Vagina (tissue), 2 donors: ENCODE results near the gene SEPHS2. TPM values are rescaled to one million over a fixed set of nuclear protein-coding genes. Genes with fewer than 3 reads are reported as not detected.
A peak's percentile ranks its signal among the peaks of the same experiment; 100 is the strongest.

Experiments
- DNase-seq, 2 donors: peaks; one replicate each; pipeline ENCODE4 v3.0.0-alpha.2; 2017; ENCODE audit errors: extremely low spot score in 2 of 2
- H3K27ac ChIP-seq: fragments of 200-600 bp; sonication (generic); one replicate; pipeline ENCODE4 v1.5.1; 2019
- H3K27me3 ChIP-seq: fragments of 200-600 bp; sonication (generic); one replicate; pipeline ENCODE4 v1.5.1; 2019
- H3K36me3 ChIP-seq, 2 donors: fragments of 200-600 bp; sonication (generic); one replicate each; pipeline ENCODE4 v1.5.1; 2017 to 2019
- H3K4me1 ChIP-seq: fragments of 200-600 bp; sonication (generic); one replicate; pipeline ENCODE4 v1.5.1; 2019
- H3K4me3 ChIP-seq, 2 donors: fragments of 200-600 bp; sonication (generic); 1 replicate in 1 of 2; 2 replicates in 1 of 2; pipeline ENCODE4 v1.5.1; 2016 to 2019
- H3K9me3 ChIP-seq: fragments of 200-600 bp; sonication (generic); one replicate; pipeline ENCODE4 v1.5.1; 2019
- CTCF ChIP-seq, 3 experiments: fragments of 450-650 bp in 2 of 3; fragments of 200-600 bp in 1 of 3; sonication (generic) in 1 of 3; IDR thresholded peaks; one replicate each; pipeline ENCODE4 v1.5.1; 2017 to 2019; ENCODE audit warnings: antibody characterized with exemption in 3 of 3, mild to moderate bottlenecking in 2 of 3, moderate library complexity in 2 of 3
- POLR2A ChIP-seq, 2 donors: fragments of 450-650 bp; IDR thresholded peaks; one replicate each; pipeline ENCODE4 v1.6.1; 2017; ENCODE audit warnings: antibody characterized with exemption in 2 of 2, mild to moderate bottlenecking in 2 of 2, moderate library complexity in 2 of 2
- POLR2AphosphoS5 ChIP-seq, 2 donors: sonication (generic); formaldehyde crosslinking; IDR thresholded peaks; one replicate each; pipeline ENCODE4 v1.9.0; 2017; ENCODE audit warnings: antibody characterized with exemption in 2 of 2, mild to moderate bottlenecking in 2 of 2, low read depth in 1 of 2; ENCODE audit not compliant: insufficient read depth in 1 of 2
- intact Hi-C: fragments of 100-400 bp; cut with DNase I; formaldehyde crosslinking; loops from one replicate; pipeline ENCODE4 v1.15.1; 2023
- small RNA-seq: library from RNA; depleted of rRNA; stranded (forward); fragments of <200 nt; gene quantifications from one replicate; pipeline ENCODE3, GENCODE V24; 2016
- total RNA-seq: library from RNA; depleted of rRNA; stranded (reverse); fragments of >200 nt; gene quantifications from one replicate; pipeline ENCODE4 v1.2.3, GENCODE V29; 2016

Gene SEPHS2
- total RNA-seq, 1 donor from 2014 or later = 28.0 TPM

- no peak for DNase-seq
- peak in 2 of 3 experiments; percentile 8 to 27 for TF ChIP-seq CTCF (IDR thresholded peaks at IDR 0.05)
- peak in 1 of 2 donors; percentile 20 for TF ChIP-seq POLR2A (IDR thresholded peaks at IDR 0.05)
- peak in 1 of 2 donors; percentile 47 for TF ChIP-seq POLR2AphosphoS5 (IDR thresholded peaks at IDR 0.05; ENCODE audit: insufficient read depth in 1 of 2, low read depth in 1 of 2)
- Histone ChIP-seq H3K9me3 (no peaks in the 10 kb centered on the region), H3K27ac (peak within 1 kb of the TSS; percentile 72), H3K4me1 (peaks cover 45% of the 10 kb centered on the region), H3K4me3 (peak within 1 kb of the TSS; percentile 83 to 95), H3K36me3 (no peaks in the 10 kb centered on the region), H3K27me3 (no peaks in the 10 kb centered on the region)
- intact Hi-C loops = no loop called here
Observed at GRCh38 chr16:30395155-30395991, 50.3 kb downstream of the SEPHS2 start, which contains the start of gene ZNF48. ZNF48 (plus strand) TSS chr16:30395420; CDS start chr16:30395795, 375 bp downstream.

GRCh38 chr16:30394592-30395154 is 51.0 kb downstream of the SEPHS2 start:
- no peak for DNase-seq
- peak overlapping the region; percentile 72 for H3K27ac ChIP-seq
- peak overlapping the region; percentile 83 to 95 for H3K4me3 ChIP-seq
- H3K4me1 ChIP-seq = peaks cover 38% of the 10 kb centered on the region
- no peaks in the 10 kb centered on the region for H3K27me3 ChIP-seq
- H3K9me3 ChIP-seq = no peaks in the 10 kb centered on the region
- TF ChIP-seq POLR2A (IDR thresholded peaks at IDR 0.05) (no peak), POLR2AphosphoS5 (IDR thresholded peaks at IDR 0.05; ENCODE audit: insufficient read depth in 1 of 2, low read depth in 1 of 2) (no peak), CTCF (IDR thresholded peaks at IDR 0.05) (no peak)
- H3K36me3 ChIP-seq = no peaks in the 10 kb centered on the region
- intact Hi-C loops = no loop called here

Small RNA genes within 50 kb of the gene (small RNA-seq; reads per million reads assigned to genes)
- gene RF00019 (not detected), gene RF00406 (0.60 reads per million), gene RNU7-61P (not detected)

Other genes starting within 250 kb of the SEPHS2 start
- 10.8 TPM for gene SULT1A3, start 246.6 kb downstream of the SEPHS2 start, total RNA-seq
- gene NPIPB13, start 197.4 kb downstream of the SEPHS2 start, total RNA-seq = 0.25 TPM
- 29.2 TPM for gene CD2BP2, start 90.6 kb downstream of the SEPHS2 start, total RNA-seq
- 42.2 TPM for gene TBC1D10B, start 75.4 kb downstream of the SEPHS2 start, total RNA-seq
- not detected for gene MYL11, start 71.1 kb downstream of the SEPHS2 start, total RNA-seq
- gene SEPTIN1, start 63.3 kb downstream of the SEPHS2 start, total RNA-seq = 3.7 TPM
- 3.4 TPM for gene ZNF48, start 50.5 kb downstream of the SEPHS2 start, total RNA-seq
- 42.7 TPM for gene ZNF771, start 38.3 kb downstream of the SEPHS2 start, total RNA-seq
- 14.5 TPM for gene DCTPP1, start 15.8 kb downstream of the SEPHS2 start, total RNA-seq
- 5.4 TPM for gene ITGAL, start 26.9 kb upstream of the SEPHS2 start, total RNA-seq
- 30.7 TPM for gene ZNF768, start 80.7 kb upstream of the SEPHS2 start, total RNA-seq
- gene ZNF747, start 89.0 kb upstream of the SEPHS2 start, total RNA-seq = 10.6 TPM
- gene ZNF764, start 112.5 kb upstream of the SEPHS2 start, total RNA-seq = 18.4 TPM
- gene ZNF688, start 125.8 kb upstream of the SEPHS2 start, total RNA-seq = 20.1 TPM
- gene ZNF785, start 139.8 kb upstream of the SEPHS2 start, total RNA-seq = 21.6 TPM
- gene ZNF689, start 164.5 kb upstream of the SEPHS2 start, total RNA-seq = 7.6 TPM
- gene PRR14, start 205.1 kb upstream of the SEPHS2 start, total RNA-seq = 60.4 TPM
- 28.7 TPM for gene FBRS, start 212.6 kb upstream of the SEPHS2 start, total RNA-seq